HG02870 (cell line): ENCODE measurements around the gene CARD10.
"Not testable (repeated sequence)": the region's sequence is repeated elsewhere in the genome, so short reads cannot be mapped to it uniquely, and the experiment has no call there.

Experiments
- ATAC-seq: cut with Tn5 transposase; IDR thresholded peaks from one replicate; pipeline ENCODE4 v1.9.1; 2021; ENCODE audit warnings: mild to moderate bottlenecking, moderate library complexity; ENCODE audit not compliant: unreplicated experiment

CARD10 gene

DNA sequence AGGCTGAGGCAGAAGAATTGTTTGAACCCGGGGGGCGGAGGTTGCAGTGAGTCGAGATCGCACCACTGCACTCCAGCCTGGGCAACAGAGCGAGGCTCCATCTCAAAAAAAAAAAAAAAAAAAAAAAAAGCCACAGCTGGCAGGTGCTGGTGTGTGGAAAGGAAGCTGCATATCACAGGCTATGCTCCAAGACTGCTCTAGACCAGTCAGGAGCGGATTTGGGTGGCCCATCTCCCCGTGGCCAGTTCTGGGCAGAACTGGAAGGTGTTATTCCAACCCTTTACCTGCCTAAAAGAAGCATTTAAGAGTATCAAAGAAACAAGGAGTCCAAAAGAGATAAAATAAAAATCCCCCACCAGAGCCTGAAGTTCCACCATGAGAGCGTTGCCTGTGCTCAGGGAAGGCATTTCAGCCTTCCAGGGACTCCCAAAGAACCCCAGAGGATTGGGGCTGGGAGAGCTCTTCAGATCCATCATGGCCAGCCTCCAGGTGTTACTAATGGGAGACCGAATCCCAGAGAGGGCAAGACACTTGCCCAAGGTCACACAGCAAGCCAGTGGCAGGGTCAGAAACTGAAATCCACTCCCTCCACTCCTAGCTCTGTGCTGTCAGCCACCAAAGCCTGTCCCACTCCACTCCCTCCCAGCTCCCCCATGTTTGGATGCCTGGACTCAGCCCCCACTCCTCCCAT, 47.3 kb downstream of the CARD10 start:
- ATAC-seq = no peak

GRCh38 chr22:37470087-37470445, 49.1 kb downstream of the CARD10 start:
- ATAC-seq = no peak

GRCh38 chr22:37469416-37470086, 49.7 kb downstream of the CARD10 start:
- ATAC-seq = no peak

DNA sequence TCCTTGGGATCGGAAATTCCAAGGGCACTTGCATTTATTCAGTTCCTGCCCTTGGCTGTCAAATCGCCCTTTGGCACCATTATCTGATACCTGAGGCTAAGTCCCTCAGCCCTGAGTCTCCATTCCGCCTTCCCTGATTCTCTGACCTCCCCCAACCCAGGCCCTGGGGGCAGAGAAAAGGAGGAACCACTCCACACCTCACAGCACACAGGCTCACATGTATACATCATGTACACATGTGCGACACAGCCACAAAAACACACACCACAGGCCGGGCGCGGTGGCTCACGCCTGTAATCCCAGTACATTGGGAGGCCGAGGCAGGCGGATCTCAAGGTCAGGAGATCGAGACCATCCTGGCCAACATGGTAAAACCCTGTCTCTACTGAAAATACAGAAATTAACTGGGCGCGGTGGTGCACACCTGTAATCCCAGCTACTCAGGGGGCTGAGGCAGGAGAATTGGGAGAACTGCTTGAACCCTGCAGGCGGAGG, 51.0 kb downstream of the CARD10 start:
- not testable (repeated sequence) for ATAC-seq

DNA sequence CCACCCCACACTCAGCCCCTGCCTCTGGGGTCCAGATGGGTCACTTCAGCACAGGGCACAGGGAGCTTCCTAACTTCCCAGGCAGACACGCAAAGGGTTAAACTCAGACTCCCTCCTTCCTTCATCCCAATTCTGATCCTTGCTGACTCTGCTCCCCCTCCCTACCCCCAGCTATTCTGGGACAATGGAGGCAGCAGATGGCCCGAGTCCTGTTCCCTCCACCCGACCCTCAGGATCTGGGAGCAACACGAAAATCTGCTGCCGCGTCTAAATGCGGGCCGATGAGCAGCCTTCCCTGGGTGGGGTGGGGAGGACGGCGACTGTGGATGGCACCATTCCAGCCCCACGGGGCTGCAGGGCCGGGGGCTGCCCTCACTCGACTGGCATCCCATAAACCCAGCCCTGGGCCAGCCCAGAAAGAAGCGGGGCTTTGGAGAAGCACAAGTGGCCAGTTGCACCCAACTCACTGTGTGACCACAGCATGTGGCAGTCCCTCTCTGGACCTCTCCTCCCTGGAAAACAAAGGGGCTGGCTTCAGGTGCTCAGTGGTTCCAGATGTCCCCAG, 51.7 kb downstream of the CARD10 start:
- ATAC-seq = no peak

GRCh38 chr22:37464181-37464580, 55.0 kb downstream of the CARD10 start:
- no peak for ATAC-seq

DNA sequence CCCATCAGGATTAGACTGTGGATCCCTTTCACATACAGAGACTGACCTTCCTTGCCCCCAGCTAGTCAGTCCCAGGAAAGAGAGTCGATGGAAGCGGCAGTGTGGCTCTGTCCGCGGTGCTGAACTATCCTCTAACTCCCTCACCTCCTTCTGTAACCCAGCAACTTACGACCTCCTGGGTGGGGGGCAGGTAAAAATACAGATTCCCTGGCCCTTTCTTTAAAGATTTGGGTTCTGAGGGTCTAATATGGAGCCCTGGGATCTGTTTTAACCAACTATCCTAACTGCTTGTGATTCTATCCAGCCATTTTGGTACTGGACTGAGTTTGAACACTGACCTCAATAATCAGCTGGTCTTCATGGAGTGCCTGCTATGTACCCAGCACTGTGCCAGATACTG, 56.2 kb downstream of the CARD10 start:
- no peak for ATAC-seq

GRCh38 chr22:37462436-37462835, 56.8 kb downstream of the CARD10 start:
- no peak for ATAC-seq

DNA sequence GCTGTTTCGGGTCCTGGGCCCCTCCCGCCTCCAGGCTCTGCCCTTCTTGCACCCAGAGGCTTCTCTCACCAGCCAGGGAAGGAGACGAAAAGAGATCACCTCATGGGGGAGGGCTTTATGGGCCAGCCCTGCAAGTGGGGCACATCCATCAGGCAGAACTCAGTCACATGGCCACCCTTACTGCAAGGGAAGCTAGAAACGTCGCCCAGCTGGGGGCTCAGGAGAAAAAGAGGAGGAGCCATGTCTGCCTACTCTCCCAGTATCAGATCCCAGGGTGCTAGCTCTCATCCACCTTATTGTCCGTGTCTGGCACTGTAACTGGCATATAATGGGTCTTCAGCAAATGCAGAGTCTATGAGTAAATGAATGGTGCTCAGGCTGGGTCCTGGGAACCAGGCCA, 57.3 kb downstream of the CARD10 start:
- ATAC-seq = no peak

DNA sequence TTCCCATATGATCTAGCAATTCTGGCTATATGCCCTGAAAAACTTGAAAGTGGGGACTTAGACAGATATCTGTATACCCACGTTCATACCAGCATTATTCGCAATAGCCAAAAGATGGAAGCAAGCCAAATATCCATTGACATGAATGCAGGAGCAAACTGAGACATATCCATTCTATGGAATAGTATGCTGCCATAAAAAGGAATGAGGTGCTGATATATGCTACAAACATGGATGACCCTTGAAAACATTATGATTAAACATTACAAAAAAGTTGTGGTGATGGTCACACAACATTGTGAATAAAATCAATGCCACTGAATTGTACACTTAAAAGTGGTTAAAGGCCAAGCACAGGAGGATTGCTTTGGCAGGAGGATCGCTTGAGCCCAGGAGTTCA, 58.5 kb downstream of the CARD10 start:
- ATAC-seq = no peak

GRCh38 chr22:37459206-37459605, 60.0 kb downstream of the CARD10 start:
- no peak for ATAC-seq

GRCh38 chr22:37457093-37457893, 61.9 kb downstream of the CARD10 start:
- no peak for ATAC-seq

DNA sequence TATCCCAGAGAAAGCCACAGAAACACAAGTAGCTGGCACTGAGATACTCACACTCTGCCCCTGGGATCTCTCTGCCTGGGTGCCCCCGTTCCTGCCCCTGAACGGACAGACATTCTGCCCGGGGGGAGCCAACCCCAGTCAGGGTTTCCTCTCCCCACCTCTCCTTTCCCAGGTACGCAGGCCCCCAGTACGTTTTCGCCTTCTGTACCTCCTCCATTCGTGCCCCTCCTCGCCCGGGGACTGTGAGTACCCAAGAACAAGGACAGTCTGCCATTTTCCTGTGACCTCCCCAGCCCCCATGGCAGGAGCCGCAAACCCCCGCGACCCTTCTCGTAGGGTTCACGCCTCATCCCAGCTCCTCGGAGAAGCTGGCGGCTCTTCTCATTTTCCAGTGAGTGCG, 62.9 kb downstream of the CARD10 start:
- no peak for ATAC-seq

DNA sequence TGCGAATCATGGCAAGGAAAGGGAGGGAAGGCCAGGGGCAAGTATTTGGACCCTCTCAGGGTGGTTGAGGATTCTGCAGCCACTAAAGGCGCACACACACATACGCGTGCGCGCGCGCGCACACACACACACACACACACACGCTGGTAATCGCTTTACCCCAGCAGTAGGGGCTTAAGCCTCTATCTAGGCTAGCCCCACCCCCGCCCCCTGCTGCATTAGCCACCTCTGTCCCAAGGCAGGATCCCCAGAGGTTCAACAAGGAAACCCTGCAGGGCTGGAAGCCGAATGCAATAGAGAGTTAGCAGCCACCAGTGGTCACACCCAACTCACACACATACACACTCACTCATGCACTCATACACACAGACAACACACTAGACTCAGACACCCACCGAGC, 63.3 kb downstream of the CARD10 start:
- ATAC-seq = no peak

- no peak for ATAC-seq
These were observed 64.1 kb downstream of the CARD10 start for GRCh38 chr22:37454857-37455686.

DNA sequence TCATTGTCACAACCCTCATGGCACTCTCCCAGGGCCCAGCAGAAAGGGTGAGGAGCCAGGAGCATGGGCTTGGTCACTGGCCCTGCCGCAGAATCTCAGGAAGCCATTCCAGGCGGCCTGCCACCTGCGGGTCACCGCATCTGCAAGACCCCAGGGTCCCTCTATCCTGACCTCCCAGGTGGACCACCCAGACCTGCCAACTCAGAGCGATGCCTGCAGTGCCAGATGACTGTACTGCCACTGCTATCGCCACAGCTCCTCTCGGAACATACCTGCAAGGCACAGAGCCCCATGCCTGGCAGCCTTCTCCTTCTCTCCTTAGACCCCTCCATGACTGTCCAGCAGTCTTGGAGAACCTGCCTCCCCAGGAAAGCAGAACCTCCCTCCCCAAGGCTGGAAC, 65.5 kb downstream of the CARD10 start:
- no peak for ATAC-seq

DNA sequence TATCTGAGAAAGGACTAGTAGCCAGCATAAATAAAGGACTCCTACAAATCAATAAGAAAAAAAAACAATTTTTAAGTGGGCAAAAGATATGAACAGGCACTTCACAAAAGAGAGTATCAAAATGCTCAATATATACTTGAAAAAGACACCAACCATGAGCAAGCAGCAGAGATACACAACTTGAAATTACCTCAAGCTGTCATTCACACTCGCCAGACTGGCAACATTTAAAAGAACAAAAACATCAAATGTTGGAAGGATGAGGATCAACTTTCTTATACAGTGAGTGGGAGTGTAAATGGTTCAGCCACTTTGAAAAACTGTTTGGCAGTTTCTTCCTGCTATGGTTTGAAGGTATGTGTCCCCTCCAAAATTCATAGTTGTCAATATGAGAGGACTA, 68.0 kb downstream of the CARD10 start:
- no peak for ATAC-seq

GRCh38 chr22:37449331-37450001, 69.7 kb downstream of the CARD10 start:
- no peak for ATAC-seq

GRCh38 chr22:37448516-37449127, 70.6 kb downstream of the CARD10 start:
- no peak for ATAC-seq

- no peak for ATAC-seq
These were observed 73.7 kb downstream of the CARD10 start for GRCh38 chr22:37445501-37445900.
